ENCODE data around the gene ALG14.

GRCh38 chr1:94963864-94964263 is 108.9 kb downstream of the ALG14 start:
- no peak for TF ChIP-seq CTCF (IDR thresholded peaks at IDR 0.05)
- no peak for TF ChIP-seq POLR2A (IDR thresholded peaks at IDR 0.05)
